Stomach (tissue), 19 donors: ENCODE measurements around the gene CIART. TPM values are rescaled to one million over a fixed set of nuclear protein-coding genes. Genes with fewer than 3 reads are reported as not detected.
"Not testable (repeated sequence)": the region's sequence is repeated elsewhere in the genome, so short reads cannot be mapped to it uniquely, and the experiment has no call there.

ENCODE experiments used
- DNase-seq, 2 donors: peaks; one replicate each; pipeline versions ENCODE4 v3.0.0 to v3.0.0-alpha.2; 2013 to 2019
- H3K27ac ChIP-seq, 5 donors: fragments of 200-600 bp in 4 of 5; sonication (generic) in 4 of 5; one replicate each; pipeline ENCODE4 v1.5.1; 2013 to 2019; ENCODE audit warnings: mild to moderate bottlenecking in 1 of 5, moderate library complexity in 1 of 5
- H3K27me3 ChIP-seq, 3 donors: fragments of 200-600 bp; sonication (generic); one replicate each; pipeline ENCODE4 v1.5.1; 2017 to 2019; ENCODE audit warnings: mixed run types in 1 of 3
- H3K36me3 ChIP-seq, 4 donors: fragments of 200-600 bp; sonication (generic); 1 replicate in 3 of 4; 2 replicates in 1 of 4; pipeline ENCODE4 v1.5.1; 2016 to 2019
- H3K4me1 ChIP-seq, 4 donors: fragments of 200-600 bp; sonication (generic); one replicate each; pipeline ENCODE4 v1.5.1; 2016 to 2019
- H3K4me3 ChIP-seq, 4 donors: fragments of 200-600 bp; sonication (generic) in 3 of 4; one replicate each; pipeline ENCODE4 v1.5.1; 2016 to 2019; ENCODE audit warnings: mild to moderate bottlenecking in 1 of 4
- H3K9me3 ChIP-seq, 4 donors: fragments of 200-600 bp; sonication (generic); one replicate each; pipeline ENCODE4 v1.5.1; 2016 to 2019
- EP300 ChIP-seq: sonication (generic); formaldehyde crosslinking; IDR thresholded peaks from one replicate; pipeline ENCODE4 v1.6.1; 2017; ENCODE audit warnings: antibody characterized with exemption
- POLR2A ChIP-seq, 4 donors: fragments of 450-650 bp; IDR thresholded peaks; one replicate each; pipeline ENCODE4 v1.6.1; 2016; ENCODE audit warnings: antibody characterized with exemption in 4 of 4, control low read depth in 2 of 4, mild to moderate bottlenecking in 1 of 4, moderate library complexity in 1 of 4
- POLR2AphosphoS5 ChIP-seq, 3 donors: sonication (generic); formaldehyde crosslinking; IDR thresholded peaks; one replicate each; pipeline ENCODE4 v1.6.1; 2016; ENCODE audit warnings: antibody characterized with exemption in 3 of 3
- WGBS, 5 donors: extraction: QIAGEN DNeasy Blood & Tissue Kit in 3 of 5; methylation state at CpG; one replicate each; pipeline versions ENCODE4 v1.1.5 to v1.1.7; 2013 to 2018; 5-methylcytosine and 5-hydroxymethylcytosine counted together
- intact Hi-C: fragments of 100-400 bp; cut with DNase I; formaldehyde crosslinking; loops from one replicate; pipeline ENCODE4 v1.15.1; 2023; ENCODE audit warnings: low total_unique reads
- long read RNA-seq, 10 donors: transcript quantifications; one replicate each; lab custom pipeline, GENCODE V29; 2026
- polyA plus RNA-seq, 3 donors: library from polyadenylated mRNA; stranded (reverse); fragments of 200-250 nt; gene quantifications; one replicate each; pipeline ENCODE4 v1.2.3, GENCODE V29; 2013
- total RNA-seq, 5 donors: library from RNA; depleted of rRNA; stranded (reverse); fragments of >200 nt; gene quantifications; one replicate each; pipeline versions ENCODE4 v1.1.0 to v1.2.3, GENCODE V29; 2014 to 2016
- TF ChIP-seq, protein P1 (sequence below), 7 experiments: fragments of 450-650 bp in 4 of 7; fragments of 200-600 bp in 3 of 7; sonication (generic) in 3 of 7; IDR thresholded peaks; one replicate each; pipeline ENCODE4 v1.5.1; 2016 to 2019; ENCODE audit warnings: antibody characterized with exemption in 7 of 7, control low read depth in 2 of 7, mild to moderate bottlenecking in 1 of 7
- donor health status: healthy with polysubstance abuse.
- donor health status: Bipolar disorder and iron deficiency.
- donor health status: healthy.

CIART gene, protein sequence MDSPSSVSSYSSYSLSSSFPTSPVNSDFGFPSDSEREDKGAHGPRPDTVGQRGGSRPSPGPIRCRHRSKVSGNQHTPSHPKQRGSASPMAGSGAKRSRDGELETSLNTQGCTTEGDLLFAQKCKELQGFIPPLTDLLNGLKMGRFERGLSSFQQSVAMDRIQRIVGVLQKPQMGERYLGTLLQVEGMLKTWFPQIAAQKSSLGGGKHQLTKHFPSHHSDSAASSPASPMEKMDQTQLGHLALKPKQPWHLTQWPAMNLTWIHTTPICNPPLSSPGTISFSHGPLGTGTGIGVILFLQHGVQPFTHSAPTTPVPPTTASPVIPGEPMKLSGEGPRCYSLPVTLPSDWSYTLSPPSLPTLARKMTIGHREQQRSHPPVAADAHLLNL
- total RNA-seq, result 10 to 100 TPM in 1 of 5 donors, 1 to 10 TPM in 3, not detected in 1; 2.7 to 31.5 (median 2.9) TPM
- 10 to 100 TPM in 1 of 3 donors, 1 to 10 TPM in 2; 4.0 to 12.8 (median 6.3) TPM for polyA plus RNA-seq
- long read RNA-seq, donor 1, partial matches to known transcripts, result 0 of 1 reads
- long read RNA-seq, donor 1, other reads (novel, unspliced or antisense), result 0 of 1 reads
- long read RNA-seq, donor 2, partial matches to known transcripts, result 0 of 1 reads
- long read RNA-seq, donor 2, other reads (novel, unspliced or antisense), result 0 of 1 reads
- long read RNA-seq, donor 3, partial matches to known transcripts, result 0 of 3 reads
- long read RNA-seq, donor 3, other reads (novel, unspliced or antisense), result 0 of 3 reads
- long read RNA-seq, donor 4, result 0 reads
- long read RNA-seq, donor 5, partial matches to known transcripts, result 0 of 1 reads
- long read RNA-seq, donor 5, other reads (novel, unspliced or antisense), result 0 of 1 reads
- long read RNA-seq, donor 6, result 0 reads
- long read RNA-seq, donor 7, result 0 reads
- long read RNA-seq, donor 8, partial matches to known transcripts, result 0 of 2 reads
- long read RNA-seq, donor 8, other reads (novel, unspliced or antisense), result 0 of 2 reads
- long read RNA-seq, donor 9, partial matches to known transcripts, result 0 of 4 reads
- long read RNA-seq, donor 9, other reads (novel, unspliced or antisense), result 0 of 4 reads
- long read RNA-seq, donor 10, partial matches to known transcripts, result 0 of 1 reads
- long read RNA-seq, donor 10, other reads (novel, unspliced or antisense), result 0 of 1 reads

DNA sequence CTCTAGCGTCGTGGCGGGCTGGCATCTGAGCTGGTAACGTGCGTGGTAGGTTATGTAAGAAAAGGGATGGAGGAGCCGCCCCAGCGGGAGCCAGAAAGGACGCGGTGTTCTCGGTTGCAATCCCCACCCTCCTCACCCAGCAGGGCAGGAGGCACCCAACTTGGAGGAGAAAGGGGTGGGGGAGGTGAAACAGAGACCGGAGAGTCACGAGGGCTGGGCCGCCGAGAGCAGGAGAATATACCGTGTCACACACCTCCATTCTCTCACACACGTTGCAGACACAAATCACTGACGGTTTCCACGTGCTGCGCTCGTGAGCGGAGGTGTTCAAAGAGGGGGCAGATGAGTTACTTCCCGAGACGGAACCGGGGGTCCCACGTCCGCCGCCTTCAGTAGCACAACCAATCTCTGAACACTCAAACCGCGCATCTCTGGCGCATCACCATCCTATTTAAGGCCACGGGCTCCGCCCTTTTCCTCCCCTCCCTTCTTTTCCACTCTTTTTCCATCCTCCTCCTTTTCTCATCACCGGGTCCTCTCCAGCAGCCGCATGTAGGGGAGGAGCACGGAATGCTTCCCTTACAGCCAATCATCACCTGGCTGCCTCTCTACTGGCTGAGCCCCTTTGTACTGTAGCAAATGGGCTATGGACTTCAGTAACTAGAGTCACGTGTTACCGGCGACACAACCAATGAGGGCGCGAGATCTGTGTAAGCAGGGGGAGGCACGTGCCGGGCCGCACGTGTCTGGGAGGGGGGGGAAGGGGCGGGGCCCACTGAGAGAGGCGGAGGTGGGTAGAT lies at the start of gene CIART:
TSS of gene CIART (plus strand) at position 797 of the 800 bp plus-strand sequence. CDS start 714 bp downstream, outside the sequence.
- TF ChIP-seq, protein P1, sequence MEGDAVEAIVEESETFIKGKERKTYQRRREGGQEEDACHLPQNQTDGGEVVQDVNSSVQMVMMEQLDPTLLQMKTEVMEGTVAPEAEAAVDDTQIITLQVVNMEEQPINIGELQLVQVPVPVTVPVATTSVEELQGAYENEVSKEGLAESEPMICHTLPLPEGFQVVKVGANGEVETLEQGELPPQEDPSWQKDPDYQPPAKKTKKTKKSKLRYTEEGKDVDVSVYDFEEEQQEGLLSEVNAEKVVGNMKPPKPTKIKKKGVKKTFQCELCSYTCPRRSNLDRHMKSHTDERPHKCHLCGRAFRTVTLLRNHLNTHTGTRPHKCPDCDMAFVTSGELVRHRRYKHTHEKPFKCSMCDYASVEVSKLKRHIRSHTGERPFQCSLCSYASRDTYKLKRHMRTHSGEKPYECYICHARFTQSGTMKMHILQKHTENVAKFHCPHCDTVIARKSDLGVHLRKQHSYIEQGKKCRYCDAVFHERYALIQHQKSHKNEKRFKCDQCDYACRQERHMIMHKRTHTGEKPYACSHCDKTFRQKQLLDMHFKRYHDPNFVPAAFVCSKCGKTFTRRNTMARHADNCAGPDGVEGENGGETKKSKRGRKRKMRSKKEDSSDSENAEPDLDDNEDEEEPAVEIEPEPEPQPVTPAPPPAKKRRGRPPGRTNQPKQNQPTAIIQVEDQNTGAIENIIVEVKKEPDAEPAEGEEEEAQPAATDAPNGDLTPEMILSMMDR (IDR thresholded peaks at IDR 0.05), result no peak
- peak; percentile 87 for TF ChIP-seq EP300
- TF ChIP-seq POLR2A (IDR thresholded peaks at IDR 0.05), result peak in 1 of 4 donors; percentile 26
- TF ChIP-seq POLR2AphosphoS5 (IDR thresholded peaks at IDR 0.05), result peak; percentile 61 to 82 (median 68)
- peak within 1 kb of the TSS; percentile 79 to 95 (median 87) for H3K27ac ChIP-seq
- peaks cover 0 to 27% (median 18%) of the 10 kb centered on the region in 4 donors for H3K36me3 ChIP-seq
- H3K4me3 ChIP-seq, result peak within 1 kb of the TSS; percentile 50 to 68 (median 56)
- intact Hi-C loops, result no loop called here
- peaks cover 21 to 49% (median 36%) of the 10 kb centered on the region in 4 donors for H3K4me1 ChIP-seq
- peak; percentile 93 to 98 for DNase-seq
- no peaks in the 10 kb centered on the region for H3K9me3 ChIP-seq
- 1% methylated on average over 46 of the region's 46 CpGs for WGBS, 5 donors
- H3K27me3 ChIP-seq, result no peaks in the 10 kb centered on the region

DNA sequence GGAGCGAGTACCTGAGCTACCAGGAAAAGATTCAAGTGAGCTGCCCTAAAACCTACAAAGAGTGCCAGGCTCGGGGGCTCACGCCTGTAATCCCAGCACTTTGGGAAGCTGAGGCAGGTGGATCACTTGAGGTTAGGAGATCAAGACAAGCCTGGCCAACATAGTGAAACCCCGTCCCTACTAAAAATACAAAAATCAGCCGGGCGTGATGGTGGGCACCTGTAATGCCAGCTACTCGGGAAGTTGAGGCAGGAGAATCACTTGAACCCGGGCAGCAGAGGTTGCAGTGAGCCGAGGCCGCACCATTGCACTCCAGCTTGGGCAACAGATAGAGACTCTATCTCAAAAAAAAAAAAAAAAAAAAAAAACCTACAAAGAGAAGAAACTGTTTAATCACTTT lies 49.4 kb upstream of the CIART start:
- intact Hi-C loops, H3K4me3 ChIP-seq, DNase-seq, H3K27me3 ChIP-seq, H3K9me3 ChIP-seq: not testable (repeated sequence)
- peaks cover 5 to 32% (median 29%) of the 10 kb centered on the region in 4 donors for H3K36me3 ChIP-seq
- H3K27ac ChIP-seq, result peak overlapping the region in 3 of 5 donors; percentile 94 to 99 (median 99)
- WGBS, 5 donors, result 88 to 94% (median 90%) methylated on average over 10 of the region's 10 CpGs
- H3K4me1 ChIP-seq, result peaks cover 4 to 30% (median 16%) of the 10 kb centered on the region in 4 donors

DNA sequence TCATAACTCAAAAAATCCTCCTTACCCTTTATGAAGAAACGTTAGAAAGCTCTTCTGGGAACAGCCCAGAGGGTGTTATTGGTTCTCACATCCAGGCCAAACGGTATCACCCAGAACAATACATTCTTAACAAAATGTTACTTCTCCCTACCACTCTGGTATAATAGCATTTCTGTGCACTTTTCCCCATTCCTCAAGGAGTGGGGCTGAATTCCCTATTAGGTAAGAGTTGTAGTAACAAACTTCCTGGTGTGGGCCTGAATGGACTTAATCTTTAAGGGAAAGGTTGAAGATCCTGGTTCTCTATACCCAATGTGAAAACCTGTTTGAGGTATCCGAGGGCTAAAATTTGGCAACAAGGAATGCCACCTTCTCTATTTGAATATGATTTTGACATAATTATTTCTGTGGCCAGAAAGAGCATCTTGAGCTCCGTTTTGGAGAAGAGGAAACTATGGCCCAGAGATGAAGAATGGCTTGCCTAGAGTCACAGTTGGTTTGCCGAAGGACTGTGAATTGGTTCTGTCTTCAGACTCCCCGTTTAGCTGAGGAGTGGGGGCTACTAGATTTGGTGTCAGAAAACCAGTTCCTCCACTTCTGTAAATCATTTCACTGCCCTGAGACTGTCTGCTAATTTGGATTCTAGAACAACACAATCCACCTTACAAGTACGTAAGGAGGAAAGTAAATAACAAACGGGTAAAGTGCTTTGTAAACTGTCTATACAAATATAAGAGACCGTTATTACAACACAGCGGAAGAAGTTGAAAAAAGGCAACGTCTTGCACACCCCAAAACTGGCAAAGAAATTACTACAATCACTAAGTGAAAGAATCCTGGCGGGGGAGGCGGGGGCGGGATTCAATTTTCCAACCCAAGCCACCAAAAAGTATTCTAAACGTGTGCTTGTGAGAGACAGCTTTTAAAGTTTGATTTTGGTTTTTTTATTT lies 48.7 kb upstream of the CIART start:
- DNase-seq, result peak in 1 of 2 donors; percentile 69
- peak overlapping the region; percentile 30 to 99 (median 94) for H3K27ac ChIP-seq
- WGBS, 5 donors, result 6 to 11% (median 10%) methylated on average over 15 of the region's 15 CpGs

More for the DNA sequence above, 48.7 kb upstream of the CIART start:
- peak overlapping the region; percentile 78 to 95 (median 90) for H3K4me3 ChIP-seq
- peaks cover 5 to 25% (median 22%) of the 10 kb centered on the region in 4 donors for H3K36me3 ChIP-seq
- H3K4me1 ChIP-seq, result peaks cover 4 to 30% (median 16%) of the 10 kb centered on the region in 4 donors
- no peaks in the 10 kb centered on the region for H3K27me3 ChIP-seq
- TF ChIP-seq, protein P1 (IDR thresholded peaks at IDR 0.05), result no peak
- TF ChIP-seq POLR2A (IDR thresholded peaks at IDR 0.05), result no peak
- no peak for TF ChIP-seq POLR2AphosphoS5 (IDR thresholded peaks at IDR 0.05)
- no peak for TF ChIP-seq EP300
- intact Hi-C loops, result no loop called here
- H3K9me3 ChIP-seq, result no peaks in the 10 kb centered on the region
